Neural progenitor cell (in vitro differentiated cells): ENCODE measurements around the gene MRC1.

ENCODE experiments used
- EZH2 ChIP-seq: fragments of 200-600 bp; sonication (generic); IDR thresholded peaks from 2 replicates; pipeline ENCODE4 v1.6.1; 2017; ENCODE audit warnings: antibody characterized with exemption, mild to moderate bottlenecking, moderate library complexity
- TF ChIP-seq, protein P1 (sequence below): fragments of 200-600 bp; sonication (generic); IDR thresholded peaks from 2 replicates; pipeline ENCODE4 v1.5.1; 2017; ENCODE audit warnings: antibody characterized with exemption, mild to moderate bottlenecking

GRCh38 chr10:17872191-17873091 lies 63.3 kb downstream of the MRC1 start:
- TF ChIP-seq EZH2: no peak
- TF ChIP-seq, protein P1, sequence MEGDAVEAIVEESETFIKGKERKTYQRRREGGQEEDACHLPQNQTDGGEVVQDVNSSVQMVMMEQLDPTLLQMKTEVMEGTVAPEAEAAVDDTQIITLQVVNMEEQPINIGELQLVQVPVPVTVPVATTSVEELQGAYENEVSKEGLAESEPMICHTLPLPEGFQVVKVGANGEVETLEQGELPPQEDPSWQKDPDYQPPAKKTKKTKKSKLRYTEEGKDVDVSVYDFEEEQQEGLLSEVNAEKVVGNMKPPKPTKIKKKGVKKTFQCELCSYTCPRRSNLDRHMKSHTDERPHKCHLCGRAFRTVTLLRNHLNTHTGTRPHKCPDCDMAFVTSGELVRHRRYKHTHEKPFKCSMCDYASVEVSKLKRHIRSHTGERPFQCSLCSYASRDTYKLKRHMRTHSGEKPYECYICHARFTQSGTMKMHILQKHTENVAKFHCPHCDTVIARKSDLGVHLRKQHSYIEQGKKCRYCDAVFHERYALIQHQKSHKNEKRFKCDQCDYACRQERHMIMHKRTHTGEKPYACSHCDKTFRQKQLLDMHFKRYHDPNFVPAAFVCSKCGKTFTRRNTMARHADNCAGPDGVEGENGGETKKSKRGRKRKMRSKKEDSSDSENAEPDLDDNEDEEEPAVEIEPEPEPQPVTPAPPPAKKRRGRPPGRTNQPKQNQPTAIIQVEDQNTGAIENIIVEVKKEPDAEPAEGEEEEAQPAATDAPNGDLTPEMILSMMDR: peak; percentile 52
